ENCODE results near the gene BCO2.

BCO2 gene

DNA sequence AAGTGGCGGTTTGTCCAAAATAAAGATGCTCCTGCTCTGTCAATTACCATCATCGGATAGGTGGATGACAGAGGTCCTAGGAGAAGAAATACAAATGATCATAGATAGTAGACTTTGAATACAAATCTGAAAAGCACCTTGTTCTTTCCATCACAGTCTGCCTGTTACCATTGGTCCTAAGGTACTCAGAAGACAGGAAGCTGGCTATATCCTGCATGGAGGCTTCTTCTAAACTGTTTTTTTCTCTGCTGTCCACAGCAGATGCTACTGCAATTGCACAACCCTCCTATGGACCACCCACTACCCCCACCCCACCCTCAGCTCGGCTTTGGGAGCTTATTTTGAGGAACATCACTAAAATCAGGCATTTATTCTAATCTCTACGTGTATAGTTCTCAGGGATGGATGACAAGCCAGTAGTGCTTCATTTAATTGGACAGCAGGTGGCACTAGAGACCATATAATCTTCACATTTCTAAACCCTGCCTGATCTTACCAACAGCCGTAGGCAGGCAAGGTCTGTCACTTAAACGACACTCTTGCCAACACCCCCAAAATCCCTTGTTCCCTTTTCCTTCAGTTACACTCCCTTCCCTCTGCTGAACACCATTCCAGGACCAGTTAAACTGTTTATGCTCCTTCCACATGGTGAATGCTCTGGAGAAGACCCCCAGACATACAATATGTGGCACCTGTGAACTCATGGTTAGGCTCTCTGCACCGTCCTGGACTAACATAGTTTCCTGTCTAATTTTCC, 44.3 kb downstream of the BCO2 start:
- DNase-seq = no peak

GRCh38 chr11:112221274-112221835, 46.0 kb downstream of the BCO2 start:
- DNase-seq = no peak

- no peak for DNase-seq
Measured at GRCh38 chr11:112222303-112222702, 47.0 kb downstream of the BCO2 start.

GRCh38 chr11:112223121-112223520, 47.8 kb downstream of the BCO2 start:
- DNase-seq = no peak

GRCh38 chr11:112223754-112224532, 48.6 kb downstream of the BCO2 start:
- DNase-seq = no peak

- DNase-seq = no peak
Measured at GRCh38 chr11:112225753-112226061, 50.4 kb downstream of the BCO2 start.

DNA sequence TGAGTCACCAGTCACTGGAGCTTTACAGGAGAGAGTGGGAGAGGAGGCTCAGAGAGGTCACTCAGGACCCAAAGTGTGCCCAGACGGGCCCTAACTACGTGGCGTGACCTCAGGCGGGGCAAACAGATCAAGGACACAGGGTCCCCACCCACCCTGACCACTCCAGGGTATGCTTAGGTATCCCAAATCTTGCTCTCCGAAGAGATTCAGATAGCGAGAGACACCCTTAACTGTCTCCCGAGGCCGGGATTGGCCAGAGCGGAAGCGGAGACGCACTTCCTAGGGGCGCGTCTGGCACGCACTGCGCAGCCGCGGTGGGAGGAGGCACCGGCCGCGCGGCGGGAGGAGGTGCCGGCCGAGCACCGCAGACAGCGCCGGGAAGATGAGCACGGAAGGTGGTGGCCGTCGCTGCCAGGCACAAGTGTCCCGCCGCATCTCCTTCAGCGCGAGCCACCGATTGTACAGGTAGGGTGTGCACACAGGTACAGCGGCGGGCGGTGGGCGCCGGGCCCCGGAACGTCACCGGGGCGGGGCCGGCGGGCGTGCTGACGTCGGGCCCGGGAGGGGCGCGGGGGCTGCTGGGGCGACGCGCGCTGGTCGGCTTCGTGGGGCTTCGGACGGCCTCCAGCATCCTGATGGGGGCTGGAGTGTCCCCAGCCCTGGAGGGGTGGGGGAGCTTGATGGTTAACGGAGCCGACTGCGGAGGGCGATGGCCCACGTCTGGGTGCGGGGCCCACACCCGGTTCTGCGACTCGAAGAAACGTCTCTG, 50.9 kb downstream of the BCO2 start, which contains the start of gene PTS:
PTS (plus strand) TSS at position 367 of the 769 bp plus-strand sequence; CDS start at position 383, 16 bp downstream.
- peak; percentile 21 for DNase-seq

DNA sequence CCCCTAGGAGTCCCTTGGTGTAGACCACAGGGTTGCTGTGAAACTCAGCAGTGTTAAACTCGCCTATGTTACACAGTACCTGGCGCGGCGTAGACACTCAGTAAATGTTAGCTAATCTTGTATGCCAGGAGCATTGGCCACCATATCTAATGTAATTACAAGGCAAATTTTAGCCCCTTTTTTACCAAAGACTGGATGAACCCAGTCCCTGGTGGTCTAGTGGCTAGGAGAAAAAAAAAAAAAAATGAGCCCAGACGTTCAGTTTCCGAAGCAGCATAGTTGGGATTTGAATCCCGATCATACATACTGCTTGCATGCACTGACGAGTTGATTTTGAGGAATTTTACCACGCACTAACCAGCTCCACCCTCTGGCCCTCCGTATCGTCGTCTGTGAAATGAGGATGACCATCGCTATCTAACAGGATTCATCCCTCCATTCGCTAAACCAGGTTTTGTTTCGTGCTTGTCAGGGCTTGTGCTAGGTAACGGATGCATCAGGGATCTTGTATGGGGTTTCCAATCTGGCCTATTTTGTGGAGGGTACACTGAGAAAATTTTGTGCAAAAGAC, 51.6 kb downstream of the BCO2 start:
- no peak for DNase-seq

DNA sequence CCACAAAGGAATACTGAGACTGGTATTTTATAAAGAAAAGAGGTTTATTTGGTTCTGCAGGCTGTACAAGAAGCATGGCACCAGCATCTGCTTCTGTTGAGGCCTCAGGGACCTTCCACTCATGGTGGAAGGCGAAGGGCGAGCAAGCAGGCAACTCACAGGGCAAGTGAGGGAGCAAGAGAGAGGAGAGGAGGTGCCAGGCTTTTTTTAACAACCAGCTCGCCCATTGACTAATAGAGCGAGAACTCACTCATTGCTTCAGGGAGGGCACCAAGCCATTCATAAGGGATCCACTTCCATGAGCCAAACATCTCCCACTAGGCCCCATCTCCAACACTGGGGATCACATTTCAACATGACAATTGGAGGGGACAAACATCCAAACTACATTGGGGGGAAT, 52.2 kb downstream of the BCO2 start:
- DNase-seq = no peak

DNA sequence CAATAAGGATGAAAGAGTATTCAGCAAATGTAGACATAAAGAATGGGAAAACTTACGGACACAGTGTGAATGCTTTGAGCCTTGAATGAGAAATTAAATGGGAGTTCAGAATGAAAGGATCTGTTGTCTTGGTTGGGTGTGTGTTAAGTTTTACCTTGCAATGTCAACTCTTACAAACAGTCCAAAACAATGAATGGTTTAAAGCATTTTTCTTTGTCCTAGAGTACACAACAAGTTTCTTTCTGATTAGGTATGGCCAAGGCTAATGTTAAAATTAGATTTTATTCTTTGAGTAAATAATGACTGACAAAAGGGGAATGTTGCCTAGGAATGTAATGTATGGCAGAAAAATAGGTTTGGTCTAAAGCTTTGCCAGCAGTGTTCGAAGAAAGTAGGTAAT, 53.4 kb downstream of the BCO2 start:
- DNase-seq = no peak

- DNase-seq = no peak
Measured at GRCh38 chr11:112229159-112229558, 53.8 kb downstream of the BCO2 start.

- no peak for DNase-seq
Measured at GRCh38 chr11:112229746-112230433, 54.6 kb downstream of the BCO2 start.

- DNase-seq = no peak
Measured at GRCh38 chr11:112231952-112232351, 56.6 kb downstream of the BCO2 start.

GRCh38 chr11:112235750-112236390, 60.6 kb downstream of the BCO2 start:
- no peak for DNase-seq

DNA sequence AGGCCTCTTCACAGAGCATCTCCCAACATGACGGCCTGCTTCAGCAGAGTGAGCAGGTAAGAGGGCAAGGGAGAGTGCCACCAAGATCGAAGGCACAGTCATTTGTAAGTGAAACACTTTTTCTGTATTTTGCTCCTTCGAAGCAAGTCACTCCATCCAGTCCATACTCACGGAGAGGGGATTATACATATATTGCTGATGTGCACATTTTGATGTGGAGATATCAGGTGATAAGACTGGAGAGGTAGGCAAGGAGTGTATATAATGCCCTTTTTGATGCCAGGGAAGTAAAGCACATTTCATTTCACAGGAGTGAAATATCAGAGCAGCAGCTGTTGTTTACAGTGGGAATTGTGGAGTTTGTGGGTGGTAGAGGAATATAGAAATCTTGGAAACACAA, 62.1 kb downstream of the BCO2 start:
- DNase-seq = no peak

- no peak for DNase-seq
Measured at GRCh38 chr11:112238041-112238440, 62.7 kb downstream of the BCO2 start.

DNA sequence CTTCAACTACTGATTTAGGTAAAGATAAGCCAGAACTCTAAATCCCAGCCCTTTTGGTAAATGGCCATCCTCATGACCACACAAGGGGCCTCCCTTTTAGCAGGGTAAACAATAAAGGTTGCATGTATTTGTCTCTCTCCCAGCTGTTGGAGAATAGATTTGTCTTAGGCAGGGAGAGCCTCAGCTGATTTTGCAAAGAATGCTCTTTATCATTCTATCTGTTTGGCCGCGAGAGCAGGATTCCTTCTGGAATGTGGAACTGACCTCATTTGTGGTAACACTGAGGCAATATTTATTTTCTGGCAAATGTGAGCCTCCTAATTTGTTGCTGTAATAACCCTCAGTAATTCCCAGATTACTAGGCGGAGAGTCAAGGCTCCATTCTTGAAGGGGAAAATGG, 66.2 kb downstream of the BCO2 start:
- DNase-seq = no peak

- DNase-seq = no peak
Measured at GRCh38 chr11:112247201-112247600, 71.9 kb downstream of the BCO2 start.

- DNase-seq = no peak
Measured at GRCh38 chr11:112248201-112248600, 72.9 kb downstream of the BCO2 start.

DNA sequence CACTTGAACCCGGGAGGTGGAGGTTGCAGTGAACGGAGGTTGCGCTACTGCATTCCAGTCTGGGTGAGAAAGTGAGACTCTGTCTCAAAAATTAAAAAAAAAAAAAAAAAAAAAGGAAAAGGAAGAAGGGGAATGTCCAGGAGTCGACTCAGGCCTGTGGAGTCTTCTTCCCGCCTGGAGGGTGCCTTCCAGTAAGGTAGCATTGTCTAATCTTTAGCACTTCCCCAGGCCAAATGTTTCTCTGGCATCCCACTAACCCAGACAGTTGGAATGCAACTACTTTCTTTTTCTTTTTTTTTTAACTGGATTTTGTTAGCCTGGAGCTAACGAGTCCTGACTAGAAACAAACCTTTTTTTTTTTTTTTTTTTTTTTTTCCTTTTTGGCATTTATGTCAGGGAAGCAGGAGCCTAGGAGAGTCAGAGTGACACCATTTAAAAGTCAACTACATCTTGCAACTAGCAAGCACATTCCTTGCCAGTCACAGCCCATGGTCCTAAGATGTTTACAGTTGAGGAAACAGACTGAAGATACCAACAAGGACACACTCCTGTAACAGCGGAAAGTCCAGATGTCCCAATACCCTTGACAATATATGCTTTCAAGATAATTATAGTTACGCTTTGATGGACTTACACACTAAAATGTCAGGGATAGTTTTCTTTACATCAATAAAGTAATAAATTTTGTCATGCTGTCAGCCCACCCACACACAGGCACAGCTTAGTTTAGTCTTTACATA, 74.7 kb downstream of the BCO2 start:
- DNase-seq = no peak

DNA sequence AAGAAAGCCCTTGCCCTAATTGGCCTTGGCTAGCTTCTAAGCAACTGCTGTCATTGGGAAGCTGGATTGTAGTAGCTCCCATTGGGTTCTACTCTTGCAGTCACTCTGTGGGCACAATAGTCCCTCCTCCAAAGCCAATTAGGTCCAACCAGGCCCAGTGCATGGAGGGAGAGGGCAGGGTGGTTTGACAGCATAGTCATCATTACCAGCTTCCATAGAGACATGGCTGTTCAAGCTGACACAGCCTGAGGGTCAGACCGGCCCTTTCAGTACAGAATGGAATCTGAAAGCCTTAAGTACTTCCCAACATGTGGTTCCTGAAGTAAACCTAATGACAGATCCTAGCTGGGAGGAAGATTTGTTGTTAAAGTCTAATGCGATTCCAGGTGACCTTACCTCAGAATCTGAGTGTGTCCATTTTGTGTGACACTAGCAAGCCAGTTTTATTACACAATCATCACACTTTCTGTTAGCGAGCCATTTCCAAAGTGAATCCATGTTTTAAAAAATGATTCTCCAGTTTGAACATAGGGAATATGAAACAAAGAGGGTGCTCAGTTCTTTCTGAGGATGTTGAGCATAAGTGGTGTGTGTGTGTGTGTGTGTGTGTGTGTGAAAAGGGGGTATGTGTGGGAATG, 78.4 kb downstream of the BCO2 start:
- DNase-seq = no peak
